OCI-LY7 (cell line): ENCODE data around the gene NNT.

ENCODE experiments used
- EZH2phosphoT487 ChIP-seq: fragments of 200-600 bp; sonication (generic); IDR thresholded peaks from 2 replicates; pipeline ENCODE4 v1.6.1; 2018; ENCODE audit warnings: low read depth, borderline replicate concordance, mild to moderate bottlenecking, mixed run types, antibody characterized with exemption, low read length, moderate library complexity, mixed read lengths
- TF ChIP-seq, protein P1 (sequence below): fragments of 200-600 bp; sonication (generic); conservative IDR thresholded peaks from 2 replicates; pipeline ENCODE4 v1.5.1; 2014; ENCODE audit warnings: mild to moderate bottlenecking, antibody characterized with exemption, low read length, moderate library complexity, mixed read lengths

DNA sequence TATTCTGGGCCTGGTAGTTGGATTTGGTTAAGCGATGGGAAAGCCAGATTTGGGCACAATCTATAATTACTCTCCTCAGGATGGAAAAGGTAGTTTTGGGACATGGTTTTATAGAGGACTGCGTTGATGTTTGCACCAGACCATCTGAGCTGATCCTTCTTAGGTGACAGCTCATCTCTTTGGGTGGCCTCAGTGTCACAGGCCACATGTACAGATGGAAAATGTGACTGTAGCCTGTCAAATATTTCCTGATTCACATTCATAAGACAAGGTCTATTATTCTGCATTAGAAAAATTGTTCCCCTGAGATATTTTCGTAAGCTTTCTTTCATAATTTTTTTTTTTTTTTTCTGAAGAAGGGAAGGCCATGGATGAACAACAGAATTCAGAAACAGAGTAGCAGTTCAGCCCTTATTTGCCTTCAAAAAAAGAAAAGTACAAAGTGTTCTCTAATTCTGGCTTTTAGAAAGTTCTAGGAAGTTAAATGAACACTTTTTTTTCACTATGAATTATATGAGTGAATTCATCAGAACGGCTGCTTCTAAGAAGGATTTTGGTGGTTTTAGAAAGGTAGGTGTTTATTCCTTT, 81.0 kb downstream of the NNT start:
- TF ChIP-seq, protein P1, sequence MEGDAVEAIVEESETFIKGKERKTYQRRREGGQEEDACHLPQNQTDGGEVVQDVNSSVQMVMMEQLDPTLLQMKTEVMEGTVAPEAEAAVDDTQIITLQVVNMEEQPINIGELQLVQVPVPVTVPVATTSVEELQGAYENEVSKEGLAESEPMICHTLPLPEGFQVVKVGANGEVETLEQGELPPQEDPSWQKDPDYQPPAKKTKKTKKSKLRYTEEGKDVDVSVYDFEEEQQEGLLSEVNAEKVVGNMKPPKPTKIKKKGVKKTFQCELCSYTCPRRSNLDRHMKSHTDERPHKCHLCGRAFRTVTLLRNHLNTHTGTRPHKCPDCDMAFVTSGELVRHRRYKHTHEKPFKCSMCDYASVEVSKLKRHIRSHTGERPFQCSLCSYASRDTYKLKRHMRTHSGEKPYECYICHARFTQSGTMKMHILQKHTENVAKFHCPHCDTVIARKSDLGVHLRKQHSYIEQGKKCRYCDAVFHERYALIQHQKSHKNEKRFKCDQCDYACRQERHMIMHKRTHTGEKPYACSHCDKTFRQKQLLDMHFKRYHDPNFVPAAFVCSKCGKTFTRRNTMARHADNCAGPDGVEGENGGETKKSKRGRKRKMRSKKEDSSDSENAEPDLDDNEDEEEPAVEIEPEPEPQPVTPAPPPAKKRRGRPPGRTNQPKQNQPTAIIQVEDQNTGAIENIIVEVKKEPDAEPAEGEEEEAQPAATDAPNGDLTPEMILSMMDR = no peak
- TF ChIP-seq EZH2phosphoT487 = no peak
